ENCODE data around the gene TERT. TPM values are rescaled to one million over a fixed set of nuclear protein-coding genes. Genes with fewer than 3 reads are reported as not detected.

TERT gene
- total and polyA plus RNA-seq, 2 of the 8 experiments (the other 6 are each of a cell fraction or from before 2014, with no cell fraction given), result 13.1 to 23.1 TPM

- no peak for TF ChIP-seq BCL11A (IDR thresholded peaks at IDR 0.05; ENCODE audit: low read depth in 2 of 2, low read length in 2 of 2)
- TF ChIP-seq SUZ12 (IDR thresholded peaks at IDR 0.05; ENCODE audit: low read length), result no peak
- no peak for TF ChIP-seq CREB1 (IDR thresholded peaks at IDR 0.05)
- no peak for TF ChIP-seq NANOG (IDR thresholded peaks at IDR 0.05; ENCODE audit: insufficient read depth, low read depth, low read length, poor library complexity, severe bottlenecking)
- TF ChIP-seq HDAC6 (IDR thresholded peaks at IDR 0.05; ENCODE audit: low read depth, low read length), result no peak
- TF ChIP-seq JUN (IDR thresholded peaks at IDR 0.05; ENCODE audit: low read depth, low read length), result no peak
- TF ChIP-seq, protein P1, sequence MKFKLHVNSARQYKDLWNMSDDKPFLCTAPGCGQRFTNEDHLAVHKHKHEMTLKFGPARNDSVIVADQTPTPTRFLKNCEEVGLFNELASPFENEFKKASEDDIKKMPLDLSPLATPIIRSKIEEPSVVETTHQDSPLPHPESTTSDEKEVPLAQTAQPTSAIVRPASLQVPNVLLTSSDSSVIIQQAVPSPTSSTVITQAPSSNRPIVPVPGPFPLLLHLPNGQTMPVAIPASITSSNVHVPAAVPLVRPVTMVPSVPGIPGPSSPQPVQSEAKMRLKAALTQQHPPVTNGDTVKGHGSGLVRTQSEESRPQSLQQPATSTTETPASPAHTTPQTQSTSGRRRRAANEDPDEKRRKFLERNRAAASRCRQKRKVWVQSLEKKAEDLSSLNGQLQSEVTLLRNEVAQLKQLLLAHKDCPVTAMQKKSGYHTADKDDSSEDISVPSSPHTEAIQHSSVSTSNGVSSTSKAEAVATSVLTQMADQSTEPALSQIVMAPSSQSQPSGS (IDR thresholded peaks at IDR 0.05; ENCODE audit: low read length), result no peak
- TF ChIP-seq MAX (IDR thresholded peaks at IDR 0.05), result no peak
Measured at GRCh38 chr5:1330146-1330846, 35.4 kb upstream of the TERT start (continued).
